HG03439 (cell line): Measurements from ENCODE around the gene PAPSS2.

Experiments
- ATAC-seq: cut with Tn5 transposase; IDR thresholded peaks from one replicate; pipeline ENCODE4 v1.9.1; 2021; ENCODE audit warnings: mild to moderate bottlenecking, moderate library complexity; ENCODE audit not compliant: unreplicated experiment

Gene PAPSS2

DNA sequence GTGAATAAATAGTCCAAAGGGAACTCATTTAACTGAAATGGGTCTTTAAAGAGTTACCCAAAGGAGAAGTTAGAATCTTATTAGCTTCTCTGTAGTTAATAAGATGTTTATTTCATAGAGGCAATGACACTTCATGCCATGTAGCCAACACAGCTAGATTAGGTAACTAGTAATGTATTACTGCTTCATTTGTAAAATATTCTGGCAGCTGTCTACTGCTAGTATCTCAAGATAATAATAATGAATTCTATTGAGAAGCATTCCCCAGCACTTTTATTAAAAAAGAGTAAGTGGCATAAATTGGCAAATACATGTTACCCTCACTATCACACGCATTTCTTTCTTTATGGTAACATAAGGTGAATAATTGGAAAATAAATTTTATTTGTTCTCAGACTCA, 10.1 kb downstream of the PAPSS2 start:
- no peak for ATAC-seq

DNA sequence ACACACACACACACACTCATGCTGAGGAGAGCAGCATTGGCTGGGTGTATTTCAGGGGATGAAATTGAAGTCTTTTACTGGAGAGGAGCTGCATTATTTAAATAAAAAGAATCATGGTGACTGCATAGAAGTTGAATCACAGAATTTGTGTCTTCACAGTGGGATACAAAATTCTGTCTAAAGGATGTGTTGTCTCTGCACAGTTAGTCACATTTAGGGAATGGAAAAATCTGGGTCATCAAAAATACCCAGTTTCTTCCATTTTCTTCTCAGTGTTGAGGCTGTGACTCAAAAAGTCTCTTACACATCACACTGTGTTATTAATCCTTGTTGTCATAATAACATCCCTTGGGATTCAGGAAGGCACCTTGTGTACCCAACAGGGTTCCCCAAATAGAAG, 10.9 kb downstream of the PAPSS2 start:
- ATAC-seq = no peak

DNA sequence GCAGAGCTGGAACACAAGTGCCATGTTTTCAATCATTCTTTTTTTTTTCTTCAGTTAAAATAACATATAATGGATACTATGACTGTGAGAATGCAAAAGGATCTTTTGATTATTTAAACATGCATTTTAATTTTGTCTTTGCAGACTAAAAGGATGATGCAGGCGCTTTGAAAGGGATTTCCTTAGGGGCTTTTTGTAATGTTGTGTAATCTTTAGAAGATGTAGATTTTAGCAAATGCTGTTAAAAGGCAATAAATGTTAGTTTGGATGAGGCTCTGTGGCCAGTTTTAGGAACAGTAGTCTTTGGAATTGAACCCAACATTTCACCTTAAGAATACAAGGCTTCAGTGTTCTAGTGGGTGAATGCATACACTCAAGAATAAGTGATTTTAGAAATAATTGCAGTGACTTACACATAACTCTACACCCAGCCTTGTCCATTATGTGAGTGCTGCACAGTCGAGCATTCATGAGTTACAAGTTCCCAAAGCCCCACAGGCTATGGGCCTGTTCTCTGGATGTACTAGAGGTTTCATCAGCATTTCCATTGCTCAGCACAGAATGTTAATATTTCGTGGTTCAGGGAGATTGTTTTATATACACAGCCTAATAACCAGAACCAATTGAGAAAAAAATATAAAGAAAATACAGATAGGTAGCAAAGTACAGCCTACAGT, 11.6 kb downstream of the PAPSS2 start:
- ATAC-seq = no peak

DNA sequence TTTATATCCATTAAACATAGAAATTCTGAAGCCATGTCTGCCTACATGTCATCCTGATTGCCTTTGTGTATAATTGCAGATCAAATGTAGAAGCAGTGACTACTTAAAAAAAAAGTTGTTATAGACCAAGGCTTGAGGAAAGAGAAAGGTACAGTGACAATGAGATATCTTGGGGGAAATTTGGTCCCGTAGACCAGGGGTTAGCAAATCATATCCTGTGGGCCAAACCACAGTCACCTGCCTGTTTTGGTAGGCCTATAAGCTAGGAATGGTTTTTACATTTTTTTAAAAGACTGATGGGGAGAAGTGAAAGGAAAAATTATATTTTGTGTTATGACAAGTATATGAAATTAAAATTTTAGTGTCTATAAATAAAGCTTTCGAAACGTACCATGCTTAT, 12.9 kb downstream of the PAPSS2 start:
- ATAC-seq = no peak

DNA sequence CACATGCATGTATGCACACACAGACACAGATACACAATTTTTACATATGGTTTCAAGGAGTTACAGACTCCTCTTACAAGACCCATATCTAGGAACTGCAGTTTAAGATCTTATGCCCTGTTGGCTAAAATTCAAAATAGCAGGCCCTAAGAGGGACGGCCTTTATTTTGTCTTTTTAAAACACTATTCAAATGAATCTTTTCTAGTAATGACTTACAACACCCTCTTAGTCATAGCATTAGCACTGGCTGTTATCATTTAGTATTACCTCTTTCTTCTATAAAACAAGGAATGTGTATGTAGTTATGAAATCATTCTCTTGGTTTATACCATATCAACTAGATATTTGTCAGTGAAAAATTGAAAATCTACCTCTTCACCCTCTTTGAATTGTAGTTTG, 15.3 kb downstream of the PAPSS2 start:
- ATAC-seq = no peak

DNA sequence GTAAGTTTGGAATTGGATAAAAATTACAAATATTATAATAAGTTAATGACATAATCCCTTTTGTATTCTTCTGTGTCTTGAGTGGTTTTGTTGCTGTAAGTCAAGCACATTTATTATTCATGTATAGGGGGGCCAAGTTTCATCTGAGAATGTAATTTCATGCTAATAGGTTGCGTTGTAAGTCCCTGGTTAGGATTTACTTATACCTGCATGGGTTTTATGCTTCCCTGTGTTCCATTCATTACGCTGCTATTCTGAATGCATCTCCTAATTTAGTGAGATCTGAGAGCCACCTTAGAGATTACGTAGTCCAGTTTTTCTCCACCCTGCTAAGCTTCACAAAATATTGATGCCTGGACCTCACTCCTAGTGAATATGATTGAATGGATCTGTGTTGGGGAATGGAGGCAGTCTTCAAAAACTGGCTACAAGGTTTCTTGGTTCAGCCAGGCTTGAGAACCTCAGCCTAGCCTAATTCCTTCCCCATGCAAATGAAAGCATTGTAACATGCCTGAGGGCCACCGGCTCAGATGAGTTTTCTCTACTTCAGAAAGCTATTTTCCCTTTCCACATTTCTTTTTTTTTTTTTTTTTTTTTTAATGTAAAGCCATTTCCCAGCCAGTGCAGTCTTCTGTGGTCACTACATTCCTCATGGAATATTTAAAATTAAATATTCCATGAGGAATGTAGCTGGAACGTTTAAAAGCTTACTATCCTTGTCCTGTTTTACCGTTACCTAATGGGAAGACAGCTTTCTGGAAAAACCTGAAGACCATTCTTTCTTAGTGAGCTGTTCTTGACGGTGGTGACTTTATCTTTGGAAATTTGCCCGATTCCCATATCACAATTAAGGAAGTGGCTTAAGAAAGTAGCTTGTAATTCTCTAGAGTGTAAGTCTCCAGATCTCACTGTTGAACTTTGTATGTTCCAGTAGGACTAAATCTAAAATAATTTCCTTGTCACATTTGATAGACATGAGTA, 16.0 kb downstream of the PAPSS2 start:
- ATAC-seq = no peak

DNA sequence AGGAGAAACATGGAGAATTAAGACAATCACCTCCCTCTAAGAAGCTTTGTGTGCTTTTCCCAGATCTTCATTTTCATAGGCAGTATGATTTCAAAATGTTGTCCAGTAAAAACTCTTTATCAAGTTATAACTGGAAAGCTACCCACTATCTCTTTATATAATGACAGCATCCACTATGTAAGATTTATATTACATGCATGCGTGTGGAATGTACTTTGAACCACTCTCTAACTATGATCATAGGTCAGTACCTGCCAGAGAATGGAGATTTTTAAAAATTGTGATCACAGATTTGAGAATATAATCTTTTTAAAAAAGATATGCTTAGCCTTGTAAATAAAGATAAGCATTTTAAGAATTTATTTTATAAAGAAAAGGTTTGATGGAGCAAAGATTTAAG, 17.9 kb downstream of the PAPSS2 start:
- ATAC-seq = no peak

DNA sequence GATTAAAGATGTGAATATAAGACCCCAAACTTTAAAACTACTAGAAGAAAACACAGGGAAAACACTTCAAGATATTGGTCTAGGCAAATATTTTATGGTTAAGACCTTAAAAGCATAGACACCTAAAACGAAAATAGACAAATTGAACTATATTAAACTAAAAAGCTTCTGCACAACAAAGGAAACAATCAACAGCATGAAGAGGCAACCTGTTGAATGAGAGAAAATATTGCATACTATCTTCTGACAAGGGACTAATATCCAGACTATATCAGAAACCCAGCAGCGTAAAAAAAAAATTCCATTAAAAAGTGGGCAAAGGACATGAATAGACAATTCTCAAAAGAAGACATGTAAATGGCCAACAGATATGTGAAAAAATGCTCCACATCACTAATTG, 18.6 kb downstream of the PAPSS2 start:
- no peak for ATAC-seq

DNA sequence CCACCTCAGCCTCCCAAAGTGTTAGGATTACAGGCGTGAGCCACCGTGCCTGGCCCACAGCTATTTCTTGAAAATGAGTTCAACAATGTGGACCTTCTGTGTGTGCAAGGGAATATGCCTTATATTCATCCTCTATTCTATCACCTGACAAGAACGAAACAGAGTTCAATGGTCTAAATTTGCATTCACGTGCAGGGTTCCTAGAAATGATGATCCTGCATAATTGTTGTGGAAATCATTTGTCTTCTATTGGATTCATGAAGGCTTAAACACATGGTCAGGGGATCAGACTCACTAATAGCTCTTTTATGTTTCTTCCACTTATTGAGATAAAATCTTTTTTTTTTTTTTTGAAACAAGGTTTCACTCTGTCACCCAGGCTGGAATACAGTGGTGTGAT, 23.7 kb downstream of the PAPSS2 start:
- no peak for ATAC-seq

DNA sequence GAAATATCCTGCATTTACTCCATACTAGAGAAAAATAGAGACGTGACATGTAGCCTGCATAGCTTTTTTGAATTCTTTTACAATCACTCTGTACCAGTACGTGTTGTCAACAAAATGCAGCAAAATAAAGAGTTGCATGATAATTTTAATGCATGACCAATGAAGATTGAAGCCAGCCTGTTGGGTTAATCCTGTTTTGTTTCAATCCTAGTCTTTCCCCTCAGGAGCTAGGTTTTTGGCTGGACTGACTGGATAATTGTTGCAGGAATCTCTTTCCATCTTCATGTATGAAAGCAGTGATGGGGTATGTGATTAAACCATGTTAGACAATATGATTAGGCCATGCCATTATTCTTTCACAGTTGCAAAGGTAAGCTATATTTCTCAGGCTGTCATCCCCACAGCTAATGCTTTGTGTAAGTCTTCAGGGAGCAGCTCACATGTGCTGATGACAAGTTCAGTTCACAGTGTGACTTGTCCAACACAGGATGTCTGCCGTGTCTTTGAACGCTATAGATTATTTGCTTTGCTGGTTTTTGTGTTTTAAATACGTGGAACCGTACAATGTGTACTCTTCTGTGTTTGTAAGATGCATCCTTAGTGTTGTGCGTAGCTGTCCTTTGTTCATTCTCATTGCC, 24.4 kb downstream of the PAPSS2 start:
- ATAC-seq = no peak

DNA sequence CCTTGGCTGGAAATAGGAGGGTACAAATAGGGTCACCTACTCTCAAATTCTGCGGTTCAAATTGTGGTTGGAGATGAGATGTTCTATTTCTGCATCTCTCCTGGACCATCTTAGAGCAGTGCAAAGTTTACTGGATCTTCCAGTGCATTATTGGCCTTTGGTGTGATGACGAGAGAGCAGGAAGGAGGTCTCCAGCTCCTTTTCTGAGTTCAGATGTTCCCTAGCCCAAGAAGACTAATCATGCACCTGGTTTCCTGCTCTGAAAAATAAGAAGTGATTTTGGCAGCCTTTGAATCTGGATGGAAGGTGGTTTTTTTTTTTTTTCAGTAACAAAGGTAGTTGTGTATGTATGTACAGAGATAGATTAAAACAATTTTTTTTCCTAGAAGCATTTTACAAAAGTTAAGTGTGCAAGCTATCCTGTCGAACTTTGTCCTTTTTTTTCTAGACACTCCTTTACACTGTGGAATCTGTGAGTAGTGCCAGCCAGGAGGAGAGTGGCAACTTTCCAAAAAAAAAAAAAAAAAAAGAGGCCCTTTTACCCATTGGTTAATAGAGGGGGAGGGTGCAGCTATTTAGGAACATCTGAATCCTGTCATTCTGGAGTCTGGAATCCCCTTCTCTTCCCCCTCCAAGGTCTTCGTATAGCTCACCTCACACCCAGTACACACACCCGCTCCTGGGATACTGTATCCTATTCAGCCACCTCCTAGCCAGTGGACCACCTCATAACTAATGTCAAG, 26.3 kb downstream of the PAPSS2 start:
- no peak for ATAC-seq

DNA sequence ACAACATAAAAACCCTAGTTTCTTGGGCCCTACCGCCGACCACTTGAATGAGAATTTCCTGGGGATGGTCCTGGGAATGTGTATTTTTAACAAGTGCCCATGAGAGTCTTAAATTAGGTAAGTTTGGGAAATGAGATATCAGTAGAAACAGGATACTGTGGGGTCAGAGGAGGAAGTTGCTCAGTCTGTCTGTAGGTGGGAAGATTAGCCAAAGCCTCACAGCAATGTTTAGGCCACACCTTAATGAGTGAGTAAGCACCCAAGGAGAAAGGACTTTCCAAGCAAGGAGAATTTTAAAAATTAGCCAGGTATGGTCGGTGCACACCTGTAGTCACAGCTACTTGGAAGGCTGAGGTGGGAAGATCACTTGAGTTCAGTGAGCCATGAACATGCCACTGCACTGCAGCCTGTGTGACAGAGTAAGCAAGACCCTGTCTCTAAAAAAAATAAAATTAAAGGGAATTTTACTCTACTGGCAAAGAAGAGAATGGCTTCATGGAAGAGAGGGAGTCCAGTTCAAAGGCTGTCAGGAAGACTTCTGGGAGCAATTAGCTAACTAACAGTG, 31.9 kb downstream of the PAPSS2 start:
- no peak for ATAC-seq

DNA sequence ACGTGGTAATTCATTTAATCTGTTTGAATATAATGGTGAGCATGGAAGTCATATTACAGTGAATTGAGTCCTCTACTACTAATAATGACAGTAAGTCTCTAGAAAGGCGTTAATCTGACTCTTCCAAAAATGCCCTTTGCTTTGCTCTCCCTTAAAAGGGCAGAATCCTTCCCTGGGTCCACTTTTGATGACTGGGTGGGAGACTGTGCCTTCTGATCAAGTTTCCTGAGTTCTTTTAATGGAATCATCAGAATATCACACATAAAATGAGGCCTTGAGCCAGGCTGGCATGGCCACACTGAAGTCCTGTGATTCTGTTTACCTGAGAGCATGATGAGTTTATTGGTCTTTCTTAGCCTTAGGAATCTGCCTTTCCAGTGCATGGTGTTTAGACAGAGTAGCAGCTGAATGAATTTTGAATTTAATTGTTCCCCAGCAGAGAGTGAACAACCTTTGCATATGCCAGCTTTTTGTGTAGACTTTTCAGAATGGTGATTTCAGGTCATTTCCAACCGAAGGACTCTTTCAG, 33.3 kb downstream of the PAPSS2 start:
- ATAC-seq = no peak

DNA sequence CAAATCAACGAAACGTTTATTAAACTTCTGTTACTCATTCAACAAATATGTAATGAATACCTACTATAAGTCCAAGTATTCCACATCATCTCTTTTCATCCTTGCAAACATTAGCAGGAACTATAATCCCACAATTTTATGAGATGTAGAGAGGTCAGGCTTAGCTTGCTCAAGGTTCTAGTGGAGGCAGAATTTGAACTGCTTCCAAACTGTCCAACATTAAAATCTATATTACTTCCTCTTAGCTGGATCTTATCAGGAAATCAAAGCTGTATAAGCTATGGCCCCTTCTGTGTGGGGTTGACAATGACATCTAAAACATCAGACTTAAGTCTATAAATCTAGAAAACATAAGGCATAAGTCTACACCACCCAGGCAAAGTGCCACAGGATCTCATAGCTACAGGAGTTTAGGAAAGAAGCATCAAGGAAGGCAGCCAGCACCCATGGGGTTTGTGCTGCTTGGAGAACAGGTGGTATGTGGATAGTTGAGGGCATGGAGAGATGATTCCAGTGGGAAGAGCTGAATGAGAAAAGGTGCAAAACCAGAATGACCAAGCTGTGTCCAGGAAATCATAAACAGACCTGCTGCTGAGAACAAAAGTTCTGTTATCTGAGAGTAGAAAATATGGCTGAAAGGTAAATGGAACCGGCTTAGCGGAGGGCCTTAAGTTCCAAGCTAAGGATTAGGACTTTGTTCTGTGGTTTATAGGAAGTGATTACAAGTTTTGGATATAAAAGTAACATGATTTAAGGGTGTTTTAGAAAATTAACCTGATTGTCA, 34.5 kb downstream of the PAPSS2 start:
- no peak for ATAC-seq

DNA sequence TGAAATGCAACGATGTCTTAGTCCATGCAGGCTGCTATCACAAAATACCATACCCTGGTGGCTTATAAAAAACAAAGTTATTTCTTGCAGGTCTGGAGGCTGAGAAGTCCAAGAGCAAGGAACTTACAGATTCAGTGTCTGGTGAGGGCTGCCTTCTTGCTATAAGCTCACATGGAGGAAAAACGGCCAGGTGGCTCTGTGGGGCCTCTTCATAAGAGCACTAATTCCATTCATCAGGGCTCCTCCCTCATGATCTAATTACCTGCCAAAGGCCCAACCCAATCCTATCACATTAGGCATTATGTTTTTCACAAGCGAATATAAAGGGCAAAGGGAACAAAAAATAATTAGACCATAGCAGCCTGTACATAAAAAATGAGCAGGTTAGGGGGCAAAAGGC, 35.4 kb downstream of the PAPSS2 start:
- ATAC-seq = no peak

DNA sequence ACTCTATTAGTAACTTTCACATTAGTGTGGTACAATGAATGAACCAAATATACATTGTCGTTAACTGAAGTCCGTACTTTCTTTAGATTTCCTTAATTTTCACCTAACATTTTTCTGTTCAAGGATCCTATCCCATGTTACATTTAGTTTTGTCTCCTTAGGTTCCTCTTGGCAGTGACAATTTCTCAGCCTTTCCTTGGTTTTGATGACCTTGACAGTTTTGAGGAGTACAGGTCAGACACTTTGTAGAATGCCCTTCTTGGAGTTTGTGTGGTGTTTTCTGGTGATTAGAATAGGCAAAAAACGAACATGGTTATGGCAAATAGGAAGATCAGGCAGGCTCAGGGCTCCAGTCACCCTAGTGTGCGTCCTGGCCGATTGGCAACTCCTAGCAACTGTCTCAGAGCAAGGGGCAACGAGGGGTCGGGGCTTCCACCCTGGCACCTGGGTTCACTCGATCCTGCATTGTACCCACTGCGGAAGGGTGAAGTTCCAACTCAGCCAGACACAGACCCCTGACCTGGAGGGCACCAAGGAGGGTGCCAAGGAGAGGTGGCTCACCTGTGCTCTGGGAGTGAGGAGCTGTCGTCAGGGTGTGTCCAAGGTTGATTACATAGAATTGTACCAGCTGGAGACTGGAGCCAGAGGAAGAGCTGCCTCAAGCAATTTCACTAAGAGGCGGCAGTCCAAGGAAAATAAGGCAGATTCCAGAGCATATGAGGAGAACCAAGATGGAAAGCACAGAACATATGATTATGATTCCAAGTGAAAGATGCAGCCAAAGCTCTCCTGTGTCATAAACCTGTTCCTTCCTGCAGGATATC, 37.5 kb downstream of the PAPSS2 start:
- no peak for ATAC-seq

DNA sequence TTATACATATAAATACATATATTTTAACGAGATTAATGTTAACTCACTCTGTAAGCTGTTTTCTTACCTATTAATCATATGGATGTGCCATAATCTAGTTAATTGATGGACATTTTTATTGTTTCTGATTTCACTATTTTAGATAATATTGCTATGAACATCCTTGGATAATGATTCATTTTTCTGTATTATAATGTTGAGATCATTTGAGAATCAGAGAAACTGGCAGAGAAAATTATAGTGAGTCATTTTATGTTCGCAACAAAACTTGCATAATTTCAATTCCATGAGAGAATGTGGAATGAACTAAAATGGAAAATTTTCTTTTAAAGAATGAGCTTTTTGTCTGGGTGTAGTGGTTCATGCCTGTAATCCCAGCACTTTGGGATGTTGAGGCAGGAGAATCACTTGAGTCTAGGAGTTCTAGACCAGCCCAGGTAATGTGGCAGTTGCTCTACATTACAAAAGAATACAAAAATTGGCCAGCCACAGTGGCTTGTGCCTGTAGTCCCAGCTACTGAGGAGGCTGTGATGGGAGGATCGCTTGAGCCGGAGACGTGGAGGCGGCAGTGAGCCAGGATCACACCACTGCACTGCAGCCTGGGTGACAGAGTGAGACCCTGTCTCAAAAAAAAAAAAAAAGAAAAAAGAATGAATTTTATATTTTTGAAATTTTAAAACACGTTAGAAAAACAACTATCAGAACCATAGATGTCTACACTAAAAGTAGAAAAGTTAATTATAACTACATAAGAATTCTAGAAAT, 40.5 kb downstream of the PAPSS2 start:
- no peak for ATAC-seq
